Measurements from ENCODE around the gene GUCA1C.

DNA sequence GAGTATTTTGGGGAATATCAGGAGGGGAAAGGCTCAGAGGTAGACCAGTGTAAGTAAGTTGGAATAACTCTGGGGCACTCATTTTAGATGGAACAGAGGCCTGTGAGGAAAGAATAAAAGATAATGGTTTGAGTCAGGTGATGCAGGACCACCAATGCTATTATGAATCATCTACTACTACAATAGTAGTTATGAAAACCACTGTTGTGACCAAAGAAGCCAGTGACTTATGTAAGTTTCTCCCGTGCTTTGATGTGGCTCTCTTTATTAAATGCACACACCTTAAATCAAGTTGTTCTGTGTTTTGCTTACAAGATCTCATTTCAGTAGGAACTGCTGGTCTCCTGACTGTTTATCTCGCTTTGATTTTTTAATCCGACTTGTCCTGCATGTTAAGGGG lies 13.1 kb upstream of the GUCA1C start:
- TF ChIP-seq, protein P1, sequence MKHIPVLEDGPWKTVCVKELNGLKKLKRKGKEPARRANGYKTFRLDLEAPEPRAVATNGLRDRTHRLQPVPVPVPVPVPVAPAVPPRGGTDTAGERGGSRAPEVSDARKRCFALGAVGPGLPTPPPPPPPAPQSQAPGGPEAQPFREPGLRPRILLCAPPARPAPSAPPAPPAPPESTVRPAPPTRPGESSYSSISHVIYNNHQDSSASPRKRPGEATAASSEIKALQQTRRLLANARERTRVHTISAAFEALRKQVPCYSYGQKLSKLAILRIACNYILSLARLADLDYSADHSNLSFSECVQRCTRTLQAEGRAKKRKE (CRISPR knock-in tag; IDR thresholded peaks at IDR 0.05; ENCODE audit: low read depth): no peak
- TF ChIP-seq EP300 (IDR thresholded peaks at IDR 0.05): no peak
- no peak for TF ChIP-seq SMC3 (IDR thresholded peaks at IDR 0.05)
- TF ChIP-seq, protein P2, sequence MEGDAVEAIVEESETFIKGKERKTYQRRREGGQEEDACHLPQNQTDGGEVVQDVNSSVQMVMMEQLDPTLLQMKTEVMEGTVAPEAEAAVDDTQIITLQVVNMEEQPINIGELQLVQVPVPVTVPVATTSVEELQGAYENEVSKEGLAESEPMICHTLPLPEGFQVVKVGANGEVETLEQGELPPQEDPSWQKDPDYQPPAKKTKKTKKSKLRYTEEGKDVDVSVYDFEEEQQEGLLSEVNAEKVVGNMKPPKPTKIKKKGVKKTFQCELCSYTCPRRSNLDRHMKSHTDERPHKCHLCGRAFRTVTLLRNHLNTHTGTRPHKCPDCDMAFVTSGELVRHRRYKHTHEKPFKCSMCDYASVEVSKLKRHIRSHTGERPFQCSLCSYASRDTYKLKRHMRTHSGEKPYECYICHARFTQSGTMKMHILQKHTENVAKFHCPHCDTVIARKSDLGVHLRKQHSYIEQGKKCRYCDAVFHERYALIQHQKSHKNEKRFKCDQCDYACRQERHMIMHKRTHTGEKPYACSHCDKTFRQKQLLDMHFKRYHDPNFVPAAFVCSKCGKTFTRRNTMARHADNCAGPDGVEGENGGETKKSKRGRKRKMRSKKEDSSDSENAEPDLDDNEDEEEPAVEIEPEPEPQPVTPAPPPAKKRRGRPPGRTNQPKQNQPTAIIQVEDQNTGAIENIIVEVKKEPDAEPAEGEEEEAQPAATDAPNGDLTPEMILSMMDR (IDR thresholded peaks at IDR 0.05): no peak
- TF ChIP-seq MYC (IDR thresholded peaks at IDR 0.05; ENCODE audit: borderline replicate concordance, low read length): no peak
- no peak for TF ChIP-seq HDAC2 (IDR thresholded peaks at IDR 0.05)
- TF ChIP-seq, protein P3, sequence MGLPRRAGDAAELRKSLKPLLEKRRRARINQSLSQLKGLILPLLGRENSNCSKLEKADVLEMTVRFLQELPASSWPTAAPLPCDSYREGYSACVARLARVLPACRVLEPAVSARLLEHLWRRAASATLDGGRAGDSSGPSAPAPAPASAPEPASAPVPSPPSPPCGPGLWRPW (IDR thresholded peaks at IDR 0.05): no peak
- TF ChIP-seq RAD21 (conservative IDR thresholded peaks at IDR 0.05 in 1 of 2, IDR thresholded peaks at IDR 0.05 in 1 of 2): no peak
- TF ChIP-seq EHMT2 (IDR thresholded peaks at IDR 0.05; ENCODE audit: low read depth): no peak
- TF ChIP-seq, protein P4, sequence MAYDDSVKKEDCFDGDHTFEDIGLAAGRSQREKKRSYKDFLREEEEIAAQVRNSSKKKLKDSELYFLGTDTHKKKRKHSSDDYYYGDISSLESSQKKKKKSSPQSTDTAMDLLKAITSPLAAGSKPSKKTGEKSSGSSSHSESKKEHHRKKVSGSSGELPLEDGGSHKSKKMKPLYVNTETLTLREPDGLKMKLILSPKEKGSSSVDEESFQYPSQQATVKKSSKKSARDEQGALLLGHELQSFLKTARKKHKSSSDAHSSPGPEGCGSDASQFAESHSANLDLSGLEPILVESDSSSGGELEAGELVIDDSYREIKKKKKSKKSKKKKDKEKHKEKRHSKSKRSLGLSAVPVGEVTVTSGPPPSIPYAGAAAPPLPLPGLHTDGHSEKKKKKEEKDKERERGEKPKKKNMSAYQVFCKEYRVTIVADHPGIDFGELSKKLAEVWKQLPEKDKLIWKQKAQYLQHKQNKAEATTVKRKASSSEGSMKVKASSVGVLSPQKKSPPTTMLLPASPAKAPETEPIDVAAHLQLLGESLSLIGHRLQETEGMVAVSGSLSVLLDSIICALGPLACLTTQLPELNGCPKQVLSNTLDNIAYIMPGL (CRISPR knock-in tag; IDR thresholded peaks at IDR 0.05; ENCODE audit: borderline replicate concordance): no peak
- TF ChIP-seq, protein P5, sequence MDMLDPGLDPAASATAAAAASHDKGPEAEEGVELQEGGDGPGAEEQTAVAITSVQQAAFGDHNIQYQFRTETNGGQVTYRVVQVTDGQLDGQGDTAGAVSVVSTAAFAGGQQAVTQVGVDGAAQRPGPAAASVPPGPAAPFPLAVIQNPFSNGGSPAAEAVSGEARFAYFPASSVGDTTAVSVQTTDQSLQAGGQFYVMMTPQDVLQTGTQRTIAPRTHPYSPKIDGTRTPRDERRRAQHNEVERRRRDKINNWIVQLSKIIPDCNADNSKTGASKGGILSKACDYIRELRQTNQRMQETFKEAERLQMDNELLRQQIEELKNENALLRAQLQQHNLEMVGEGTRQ (IDR thresholded peaks at IDR 0.05): no peak
- TF ChIP-seq POLR2A (IDR thresholded peaks at IDR 0.05; ENCODE audit: low read length): no peak

All from A549 (cell line).